ENCODE data around the gene F5. TPM values are rescaled to one million over a fixed set of nuclear protein-coding genes. Genes with fewer than 3 reads are reported as not detected.

The F5 gene
- total and polyA plus RNA-seq, 2 experiments from 2014 or later = 0.16 TPM; not detected in 1

DNA sequence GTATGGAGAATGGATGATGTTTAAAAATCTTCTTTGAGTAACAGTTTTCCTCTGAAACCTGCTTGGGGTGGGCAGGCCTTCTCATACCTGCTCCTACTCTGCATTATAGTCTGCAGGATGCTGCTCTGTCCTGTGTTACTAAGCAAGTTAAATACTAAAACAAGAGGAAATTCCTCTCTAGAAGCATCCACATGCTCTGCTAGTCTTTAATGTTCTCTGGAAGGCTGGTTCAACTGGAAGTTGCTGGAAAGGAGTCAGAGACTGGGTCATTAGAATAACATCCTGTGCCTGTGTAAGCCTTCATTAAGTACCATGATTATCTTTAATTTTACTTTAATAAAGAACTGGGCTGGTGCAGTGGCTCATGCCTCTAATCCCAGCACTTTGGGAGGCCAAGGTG lies 37.8 kb upstream of the F5 start:
- Histone ChIP-seq H3F3A (replicated peaks; ENCODE audit: low read depth) (no peaks in the 10 kb centered on the region), H3K4me3 (no peak overlapping the region), H3K27me3 (ENCODE audit: insufficient read depth) (no peaks in the 10 kb centered on the region), H3K27ac (ENCODE audit: low read depth) (no peak overlapping the region), H3K36me3 (ENCODE audit: insufficient read depth) (no peaks in the 10 kb centered on the region), H2AFZ (no peak overlapping the region), H4K20me1 (replicated peaks; ENCODE audit: insufficient read depth) (no peaks in the 10 kb centered on the region), H3K79me2 (replicated peaks; ENCODE audit: insufficient read depth) (no peaks in the 10 kb centered on the region), H3K4me1 (ENCODE audit: insufficient read depth) (no peaks in the 10 kb centered on the region), H3K4me2 (no peak overlapping the region), H3K9me2 (ENCODE audit: insufficient read depth) (no peaks in the 10 kb centered on the region)
- no peak for TF ChIP-seq EZH2phosphoT487 (IDR thresholded peaks at IDR 0.05; ENCODE audit: unreplicated experiment)
- TF ChIP-seq, protein P1, sequence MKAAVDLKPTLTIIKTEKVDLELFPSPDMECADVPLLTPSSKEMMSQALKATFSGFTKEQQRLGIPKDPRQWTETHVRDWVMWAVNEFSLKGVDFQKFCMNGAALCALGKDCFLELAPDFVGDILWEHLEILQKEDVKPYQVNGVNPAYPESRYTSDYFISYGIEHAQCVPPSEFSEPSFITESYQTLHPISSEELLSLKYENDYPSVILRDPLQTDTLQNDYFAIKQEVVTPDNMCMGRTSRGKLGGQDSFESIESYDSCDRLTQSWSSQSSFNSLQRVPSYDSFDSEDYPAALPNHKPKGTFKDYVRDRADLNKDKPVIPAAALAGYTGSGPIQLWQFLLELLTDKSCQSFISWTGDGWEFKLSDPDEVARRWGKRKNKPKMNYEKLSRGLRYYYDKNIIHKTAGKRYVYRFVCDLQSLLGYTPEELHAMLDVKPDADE (IDR thresholded peaks at IDR 0.05) = no peak
- TF ChIP-seq NANOG (IDR thresholded peaks at IDR 0.05; ENCODE audit: borderline replicate concordance) = no peak
- TF ChIP-seq POLR2AphosphoS5 (IDR thresholded peaks at IDR 0.05; ENCODE audit: low read depth) = no peak
- TF ChIP-seq, protein P2, sequence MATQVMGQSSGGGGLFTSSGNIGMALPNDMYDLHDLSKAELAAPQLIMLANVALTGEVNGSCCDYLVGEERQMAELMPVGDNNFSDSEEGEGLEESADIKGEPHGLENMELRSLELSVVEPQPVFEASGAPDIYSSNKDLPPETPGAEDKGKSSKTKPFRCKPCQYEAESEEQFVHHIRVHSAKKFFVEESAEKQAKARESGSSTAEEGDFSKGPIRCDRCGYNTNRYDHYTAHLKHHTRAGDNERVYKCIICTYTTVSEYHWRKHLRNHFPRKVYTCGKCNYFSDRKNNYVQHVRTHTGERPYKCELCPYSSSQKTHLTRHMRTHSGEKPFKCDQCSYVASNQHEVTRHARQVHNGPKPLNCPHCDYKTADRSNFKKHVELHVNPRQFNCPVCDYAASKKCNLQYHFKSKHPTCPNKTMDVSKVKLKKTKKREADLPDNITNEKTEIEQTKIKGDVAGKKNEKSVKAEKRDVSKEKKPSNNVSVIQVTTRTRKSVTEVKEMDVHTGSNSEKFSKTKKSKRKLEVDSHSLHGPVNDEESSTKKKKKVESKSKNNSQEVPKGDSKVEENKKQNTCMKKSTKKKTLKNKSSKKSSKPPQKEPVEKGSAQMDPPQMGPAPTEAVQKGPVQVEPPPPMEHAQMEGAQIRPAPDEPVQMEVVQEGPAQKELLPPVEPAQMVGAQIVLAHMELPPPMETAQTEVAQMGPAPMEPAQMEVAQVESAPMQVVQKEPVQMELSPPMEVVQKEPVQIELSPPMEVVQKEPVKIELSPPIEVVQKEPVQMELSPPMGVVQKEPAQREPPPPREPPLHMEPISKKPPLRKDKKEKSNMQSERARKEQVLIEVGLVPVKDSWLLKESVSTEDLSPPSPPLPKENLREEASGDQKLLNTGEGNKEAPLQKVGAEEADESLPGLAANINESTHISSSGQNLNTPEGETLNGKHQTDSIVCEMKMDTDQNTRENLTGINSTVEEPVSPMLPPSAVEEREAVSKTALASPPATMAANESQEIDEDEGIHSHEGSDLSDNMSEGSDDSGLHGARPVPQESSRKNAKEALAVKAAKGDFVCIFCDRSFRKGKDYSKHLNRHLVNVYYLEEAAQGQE (IDR thresholded peaks at IDR 0.05; ENCODE audit: unreplicated experiment) = no peak
- no peak for TF ChIP-seq ZNF331 (CRISPR knock-in tag; IDR thresholded peaks at IDR 0.05; ENCODE audit: low read depth)
- no peak for TF ChIP-seq EZH2 (IDR thresholded peaks at IDR 0.05; ENCODE audit: low read depth, unreplicated experiment)
- TF ChIP-seq, protein P3, sequence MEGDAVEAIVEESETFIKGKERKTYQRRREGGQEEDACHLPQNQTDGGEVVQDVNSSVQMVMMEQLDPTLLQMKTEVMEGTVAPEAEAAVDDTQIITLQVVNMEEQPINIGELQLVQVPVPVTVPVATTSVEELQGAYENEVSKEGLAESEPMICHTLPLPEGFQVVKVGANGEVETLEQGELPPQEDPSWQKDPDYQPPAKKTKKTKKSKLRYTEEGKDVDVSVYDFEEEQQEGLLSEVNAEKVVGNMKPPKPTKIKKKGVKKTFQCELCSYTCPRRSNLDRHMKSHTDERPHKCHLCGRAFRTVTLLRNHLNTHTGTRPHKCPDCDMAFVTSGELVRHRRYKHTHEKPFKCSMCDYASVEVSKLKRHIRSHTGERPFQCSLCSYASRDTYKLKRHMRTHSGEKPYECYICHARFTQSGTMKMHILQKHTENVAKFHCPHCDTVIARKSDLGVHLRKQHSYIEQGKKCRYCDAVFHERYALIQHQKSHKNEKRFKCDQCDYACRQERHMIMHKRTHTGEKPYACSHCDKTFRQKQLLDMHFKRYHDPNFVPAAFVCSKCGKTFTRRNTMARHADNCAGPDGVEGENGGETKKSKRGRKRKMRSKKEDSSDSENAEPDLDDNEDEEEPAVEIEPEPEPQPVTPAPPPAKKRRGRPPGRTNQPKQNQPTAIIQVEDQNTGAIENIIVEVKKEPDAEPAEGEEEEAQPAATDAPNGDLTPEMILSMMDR (conservative IDR thresholded peaks at IDR 0.05; ENCODE audit: low read depth in 2 of 2) = no peak
- TF ChIP-seq, protein P4, sequence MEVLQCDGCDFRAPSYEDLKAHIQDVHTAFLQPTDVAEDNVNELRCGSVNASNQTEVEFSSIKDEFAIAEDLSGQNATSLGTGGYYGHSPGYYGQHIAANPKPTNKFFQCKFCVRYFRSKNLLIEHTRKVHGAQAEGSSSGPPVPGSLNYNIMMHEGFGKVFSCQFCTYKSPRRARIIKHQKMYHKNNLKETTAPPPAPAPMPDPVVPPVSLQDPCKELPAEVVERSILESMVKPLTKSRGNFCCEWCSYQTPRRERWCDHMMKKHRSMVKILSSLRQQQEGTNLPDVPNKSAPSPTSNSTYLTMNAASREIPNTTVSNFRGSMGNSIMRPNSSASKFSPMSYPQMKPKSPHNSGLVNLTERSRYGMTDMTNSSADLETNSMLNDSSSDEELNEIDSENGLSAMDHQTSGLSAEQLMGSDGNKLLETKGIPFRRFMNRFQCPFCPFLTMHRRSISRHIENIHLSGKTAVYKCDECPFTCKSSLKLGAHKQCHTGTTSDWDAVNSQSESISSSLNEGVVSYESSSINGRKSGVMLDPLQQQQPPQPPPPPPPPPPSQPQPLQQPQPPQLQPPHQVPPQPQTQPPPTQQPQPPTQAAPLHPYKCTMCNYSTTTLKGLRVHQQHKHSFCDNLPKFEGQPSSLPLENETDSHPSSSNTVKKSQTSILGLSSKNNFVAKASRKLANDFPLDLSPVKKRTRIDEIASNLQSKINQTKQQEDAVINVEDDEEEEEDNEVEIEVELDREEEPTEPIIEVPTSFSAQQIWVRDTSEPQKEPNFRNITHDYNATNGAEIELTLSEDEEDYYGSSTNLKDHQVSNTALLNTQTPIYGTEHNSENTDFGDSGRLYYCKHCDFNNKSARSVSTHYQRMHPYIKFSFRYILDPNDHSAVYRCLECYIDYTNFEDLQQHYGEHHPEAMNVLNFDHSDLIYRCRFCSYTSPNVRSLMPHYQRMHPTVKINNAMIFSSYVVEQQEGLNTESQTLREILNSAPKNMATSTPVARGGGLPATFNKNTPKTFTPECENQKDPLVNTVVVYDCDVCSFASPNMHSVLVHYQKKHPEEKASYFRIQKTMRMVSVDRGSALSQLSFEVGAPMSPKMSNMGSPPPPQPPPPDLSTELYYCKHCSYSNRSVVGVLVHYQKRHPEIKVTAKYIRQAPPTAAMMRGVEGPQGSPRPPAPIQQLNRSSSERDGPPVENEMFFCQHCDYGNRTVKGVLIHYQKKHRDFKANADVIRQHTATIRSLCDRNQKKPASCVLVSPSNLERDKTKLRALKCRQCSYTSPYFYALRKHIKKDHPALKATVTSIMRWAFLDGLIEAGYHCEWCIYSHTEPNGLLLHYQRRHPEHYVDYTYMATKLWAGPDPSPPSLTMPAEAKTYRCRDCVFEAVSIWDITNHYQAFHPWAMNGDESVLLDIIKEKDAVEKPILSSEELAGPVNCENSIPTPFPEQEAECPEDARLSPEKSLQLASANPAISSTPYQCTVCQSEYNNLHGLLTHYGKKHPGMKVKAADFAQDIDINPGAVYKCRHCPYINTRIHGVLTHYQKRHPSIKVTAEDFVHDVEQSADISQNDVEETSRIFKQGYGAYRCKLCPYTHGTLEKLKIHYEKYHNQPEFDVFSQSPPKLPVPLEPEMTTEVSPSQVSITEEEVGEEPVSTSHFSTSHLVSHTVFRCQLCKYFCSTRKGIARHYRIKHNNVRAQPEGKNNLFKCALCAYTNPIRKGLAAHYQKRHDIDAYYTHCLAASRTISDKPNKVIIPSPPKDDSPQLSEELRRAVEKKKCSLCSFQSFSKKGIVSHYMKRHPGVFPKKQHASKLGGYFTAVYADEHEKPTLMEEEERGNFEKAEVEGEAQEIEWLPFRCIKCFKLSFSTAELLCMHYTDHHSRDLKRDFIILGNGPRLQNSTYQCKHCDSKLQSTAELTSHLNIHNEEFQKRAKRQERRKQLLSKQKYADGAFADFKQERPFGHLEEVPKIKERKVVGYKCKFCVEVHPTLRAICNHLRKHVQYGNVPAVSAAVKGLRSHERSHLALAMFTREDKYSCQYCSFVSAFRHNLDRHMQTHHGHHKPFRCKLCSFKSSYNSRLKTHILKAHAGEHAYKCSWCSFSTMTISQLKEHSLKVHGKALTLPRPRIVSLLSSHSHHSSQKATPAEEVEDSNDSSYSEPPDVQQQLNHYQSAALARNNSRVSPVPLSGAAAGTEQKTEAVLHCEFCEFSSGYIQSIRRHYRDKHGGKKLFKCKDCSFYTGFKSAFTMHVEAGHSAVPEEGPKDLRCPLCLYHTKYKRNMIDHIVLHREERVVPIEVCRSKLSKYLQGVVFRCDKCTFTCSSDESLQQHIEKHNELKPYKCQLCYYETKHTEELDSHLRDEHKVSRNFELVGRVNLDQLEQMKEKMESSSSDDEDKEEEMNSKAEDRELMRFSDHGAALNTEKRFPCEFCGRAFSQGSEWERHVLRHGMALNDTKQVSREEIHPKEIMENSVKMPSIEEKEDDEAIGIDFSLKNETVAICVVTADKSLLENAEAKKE (CRISPR knock-in tag; IDR thresholded peaks at IDR 0.05) = no peak
- no peak for TF ChIP-seq ZNF114 (CRISPR knock-in tag; IDR thresholded peaks at IDR 0.05)
- TF ChIP-seq CREB1 (CRISPR knock-in tag; IDR thresholded peaks at IDR 0.05; ENCODE audit: low read depth) = no peak
- no peak for TF ChIP-seq JUNB (IDR thresholded peaks at IDR 0.05; ENCODE audit: unreplicated experiment)
- TF ChIP-seq STAT1 (IDR thresholded peaks at IDR 0.05; ENCODE audit: unreplicated experiment) = no peak
- H3K27me3 Mint-ChIP-seq (ENCODE audit: insufficient read depth, low read depth, poor library complexity) = no peaks in the 10 kb centered on the region
- ATAC-seq = no peak
- H3K36me3 Mint-ChIP-seq (ENCODE audit: low read depth) = no peaks in the 10 kb centered on the region
- H3K4me3 Mint-ChIP-seq = no peak overlapping the region
- H3K27ac Mint-ChIP-seq = no peak overlapping the region
- DNase-seq (ENCODE audit: low spot score) = no peak
- H3K9me3 Mint-ChIP-seq = no peaks in the 10 kb centered on the region
- H3K4me1 Mint-ChIP-seq = no peaks in the 10 kb centered on the region
